ENCODE measurements around the gene FAM171A2.

The FAM171A2 gene

DNA sequence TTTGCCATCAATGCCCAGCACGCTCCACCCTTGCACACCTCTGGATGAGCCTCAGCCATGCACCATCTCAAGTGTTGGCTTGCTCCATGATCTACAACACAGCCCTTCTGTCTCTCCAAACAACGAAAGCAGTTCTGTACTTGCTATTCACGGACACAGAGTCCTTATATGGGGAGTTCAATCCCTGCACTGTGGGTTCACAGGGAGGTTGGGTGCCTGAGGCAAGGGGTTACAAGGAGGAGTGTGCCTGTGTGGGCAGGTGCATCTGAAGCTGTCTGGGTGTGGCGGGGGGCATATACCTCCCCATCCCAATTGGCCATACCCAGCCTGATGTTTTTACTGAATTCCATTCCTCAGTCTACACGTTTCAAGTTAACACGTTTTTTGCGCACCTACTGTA, 49.6 kb downstream of the FAM171A2 start:
- Mint-ChIP-seq H3K27me3 (peaks cover 21% of the 10 kb centered on the region), H3K9me3 (no peaks in the 10 kb centered on the region), H3K27ac (peak overlapping the region; percentile 8), H3K4me1 (peaks cover 15% of the 10 kb centered on the region), H3K4me3 (peak overlapping the region; percentile 73), H3K36me3 (no peaks in the 10 kb centered on the region)

DNA sequence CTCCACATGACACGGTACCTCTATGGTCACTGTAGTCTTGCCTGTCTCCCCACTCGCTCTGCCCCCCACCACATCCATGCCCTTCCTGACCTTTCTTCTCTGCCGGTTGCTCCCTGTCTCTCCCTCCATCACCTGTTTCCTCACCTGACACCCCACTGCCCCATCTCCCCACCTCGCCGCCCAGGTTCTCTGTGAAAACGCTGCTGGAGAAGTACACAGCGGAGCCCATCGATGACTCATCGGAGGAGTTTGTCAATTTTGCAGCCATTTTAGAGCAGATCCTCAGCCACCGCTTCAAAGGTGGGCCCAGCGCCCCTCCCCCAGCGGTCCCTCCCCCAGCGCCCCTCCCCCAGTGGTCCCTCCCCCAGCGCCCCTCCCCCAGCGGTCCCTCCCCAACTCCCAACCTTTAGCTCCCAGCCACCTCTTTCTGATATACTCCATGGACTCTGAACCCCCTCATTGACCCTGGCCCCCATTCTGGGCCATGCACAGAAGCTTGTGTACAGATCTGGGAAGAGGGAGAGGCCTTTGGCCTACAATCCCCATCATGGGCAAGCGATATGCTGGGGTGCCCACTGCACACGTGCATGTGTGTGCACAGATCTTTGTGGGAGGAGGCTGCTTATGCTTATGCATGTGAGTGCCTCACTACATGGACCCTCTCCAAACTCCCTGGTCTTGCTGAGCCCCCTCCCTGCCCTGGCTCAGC, 51.1 kb downstream of the FAM171A2 start:
- Mint-ChIP-seq H3K9me3 (no peaks in the 10 kb centered on the region), H3K27ac (no peak overlapping the region), H3K4me1 (peaks cover 15% of the 10 kb centered on the region), H3K4me3 (no peak overlapping the region), H3K27me3 (peaks cover 20% of the 10 kb centered on the region), H3K36me3 (no peaks in the 10 kb centered on the region)

DNA sequence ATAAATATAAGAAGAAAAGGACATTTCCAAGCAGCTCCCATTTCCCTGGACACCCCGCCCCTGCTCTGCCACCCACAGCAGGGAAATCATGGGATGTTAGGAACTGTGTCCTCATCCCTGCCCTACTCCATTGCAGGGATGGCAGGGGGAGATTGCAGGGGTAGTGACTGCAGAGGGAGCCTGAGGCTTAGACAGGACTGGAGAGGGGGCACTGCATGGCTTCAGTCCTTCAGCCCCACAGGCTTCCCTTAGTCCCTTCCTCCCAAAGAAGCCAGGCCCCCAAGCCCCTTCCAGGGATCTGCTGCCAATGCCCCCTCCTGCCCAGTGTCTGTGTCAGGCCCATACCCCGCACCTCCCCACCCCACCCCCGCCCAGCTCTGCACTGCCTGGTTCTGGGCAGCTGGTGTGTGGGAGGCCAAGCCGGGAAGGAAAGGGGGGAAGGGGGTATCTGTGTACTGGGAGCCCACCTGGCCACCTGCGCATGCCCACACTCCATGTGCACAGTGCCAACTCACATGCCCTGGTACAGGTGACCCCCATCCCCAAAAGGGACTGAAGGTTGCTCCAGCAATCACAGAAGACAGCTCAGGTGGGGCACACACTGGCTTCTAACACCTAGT, 52.0 kb downstream of the FAM171A2 start:
- Mint-ChIP-seq H3K4me1 (peaks cover 23% of the 10 kb centered on the region), H3K27me3 (peaks cover 22% of the 10 kb centered on the region), H3K27ac (no peak overlapping the region), H3K36me3 (no peaks in the 10 kb centered on the region), H3K4me3 (no peak overlapping the region), H3K9me3 (no peaks in the 10 kb centered on the region)

DNA sequence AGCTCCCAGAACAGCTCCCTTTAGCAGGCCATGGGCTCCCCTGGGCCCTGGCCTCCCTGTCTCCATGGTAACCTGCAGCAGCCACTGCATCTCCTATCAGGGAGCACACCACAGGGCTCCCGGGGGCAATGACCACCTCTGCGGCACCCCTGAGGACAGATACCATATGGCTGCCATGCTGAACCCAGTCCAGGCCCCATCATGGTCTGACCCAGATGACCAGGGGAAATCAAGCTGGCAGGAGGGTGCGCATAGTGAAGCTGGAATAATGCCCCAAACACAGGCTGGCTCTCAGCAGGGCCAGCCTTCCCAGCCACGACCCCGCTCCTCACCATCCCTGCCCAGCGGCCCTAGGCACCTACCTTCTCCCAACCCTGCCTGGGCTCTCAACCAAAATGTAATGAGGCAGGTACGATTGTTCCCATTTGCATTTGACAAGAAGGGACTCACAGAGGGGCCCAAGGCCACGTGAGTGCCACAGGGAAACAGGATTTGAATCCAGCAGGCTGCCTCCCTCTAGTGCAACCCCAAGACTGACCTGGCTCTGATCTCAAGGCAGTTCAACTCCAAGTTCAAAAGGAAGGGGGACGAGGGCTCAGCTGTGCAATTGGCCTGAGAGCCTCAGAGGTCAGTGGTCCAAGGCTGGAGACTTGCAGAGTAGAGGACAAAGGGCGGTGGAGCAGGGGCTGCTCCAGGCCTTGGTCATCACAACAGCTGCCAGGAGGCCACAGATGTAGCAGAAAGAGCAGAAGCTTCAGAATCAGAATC, 52.9 kb downstream of the FAM171A2 start:
- Mint-ChIP-seq H3K27me3 (peaks cover 17% of the 10 kb centered on the region), H3K9me3 (no peaks in the 10 kb centered on the region), H3K4me3 (no peak overlapping the region), H3K27ac (no peak overlapping the region), H3K4me1 (peaks cover 17% of the 10 kb centered on the region), H3K36me3 (no peaks in the 10 kb centered on the region)

DNA sequence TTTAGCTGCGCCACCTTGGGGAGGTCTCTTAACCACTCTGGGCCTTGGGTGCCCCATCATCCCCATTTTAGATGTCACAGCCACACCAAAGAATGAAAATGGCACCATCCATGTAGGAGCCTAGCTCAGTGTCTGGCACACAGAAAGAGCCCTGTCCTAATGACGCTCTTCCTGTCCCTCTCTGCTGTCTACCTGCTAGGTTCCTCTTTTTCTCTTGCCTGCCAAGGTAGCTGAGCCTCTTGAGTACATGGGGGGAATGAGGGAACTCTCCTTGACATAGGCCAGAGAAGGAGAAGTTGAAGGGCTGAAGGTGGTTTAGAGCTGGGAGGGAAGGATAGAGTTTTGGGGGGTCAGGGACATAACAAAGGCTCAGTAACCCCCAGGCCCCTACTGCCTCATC, 53.5 kb downstream of the FAM171A2 start:
- peak overlapping the region; percentile 66 for H3K4me3 Mint-ChIP-seq
- H3K9me3 Mint-ChIP-seq = no peaks in the 10 kb centered on the region
- peaks cover 13% of the 10 kb centered on the region for H3K27me3 Mint-ChIP-seq
- H3K27ac Mint-ChIP-seq = no peak overlapping the region
- H3K4me1 Mint-ChIP-seq = peaks cover 13% of the 10 kb centered on the region
- no peaks in the 10 kb centered on the region for H3K36me3 Mint-ChIP-seq

DNA sequence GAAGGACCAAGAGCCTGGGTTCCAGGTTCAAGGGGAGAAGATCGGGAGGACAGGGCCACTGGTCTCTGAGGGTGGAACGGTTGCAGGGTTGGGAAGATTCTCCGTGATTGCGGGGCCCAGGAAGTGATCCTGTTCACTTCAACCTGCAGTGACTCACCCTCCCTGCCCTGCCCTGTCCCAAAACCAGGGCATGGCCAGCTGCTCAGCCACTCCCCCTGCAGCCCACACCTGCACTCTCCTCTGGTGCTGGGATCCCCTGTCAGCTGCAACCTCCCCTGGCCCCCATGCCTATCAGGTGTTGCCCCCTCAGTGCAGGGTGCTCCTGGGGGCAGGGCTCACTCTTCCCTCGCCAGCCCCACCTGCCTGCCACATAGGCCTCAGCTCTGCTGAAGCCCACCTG, 54.2 kb downstream of the FAM171A2 start:
- H3K9me3 Mint-ChIP-seq = no peaks in the 10 kb centered on the region
- peaks cover 13% of the 10 kb centered on the region for H3K27me3 Mint-ChIP-seq
- H3K27ac Mint-ChIP-seq = peak overlapping the region; percentile 35
- peak overlapping the region; percentile 66 for H3K4me3 Mint-ChIP-seq
- H3K36me3 Mint-ChIP-seq = no peaks in the 10 kb centered on the region
- H3K4me1 Mint-ChIP-seq = peaks cover 13% of the 10 kb centered on the region

DNA sequence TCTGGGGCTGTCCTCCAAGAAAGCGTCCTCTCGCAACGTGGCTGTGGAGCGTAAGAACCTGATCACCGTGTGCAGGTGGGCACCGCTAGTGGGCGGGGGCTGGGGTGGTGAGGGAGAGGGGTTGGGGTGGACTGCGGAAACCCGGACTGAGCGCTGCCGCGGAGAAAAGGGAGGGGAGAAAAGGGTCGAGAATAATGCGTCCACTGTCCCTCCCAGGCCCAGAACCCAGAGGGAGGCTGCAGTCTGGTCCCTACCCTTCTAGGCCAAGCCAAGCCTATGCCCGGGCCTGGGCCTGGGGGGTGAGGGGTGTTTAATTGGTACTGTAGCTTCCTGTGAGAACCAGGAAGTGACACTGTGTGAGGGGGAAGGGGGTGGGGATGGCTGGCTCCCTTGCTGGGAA, 54.8 kb downstream of the FAM171A2 start:
- Mint-ChIP-seq H3K36me3 (no peaks in the 10 kb centered on the region), H3K9me3 (no peaks in the 10 kb centered on the region), H3K27me3 (peaks cover 8% of the 10 kb centered on the region), H3K27ac (peak overlapping the region; percentile 35), H3K4me1 (peaks cover 13% of the 10 kb centered on the region), H3K4me3 (peak overlapping the region; percentile 30)

DNA sequence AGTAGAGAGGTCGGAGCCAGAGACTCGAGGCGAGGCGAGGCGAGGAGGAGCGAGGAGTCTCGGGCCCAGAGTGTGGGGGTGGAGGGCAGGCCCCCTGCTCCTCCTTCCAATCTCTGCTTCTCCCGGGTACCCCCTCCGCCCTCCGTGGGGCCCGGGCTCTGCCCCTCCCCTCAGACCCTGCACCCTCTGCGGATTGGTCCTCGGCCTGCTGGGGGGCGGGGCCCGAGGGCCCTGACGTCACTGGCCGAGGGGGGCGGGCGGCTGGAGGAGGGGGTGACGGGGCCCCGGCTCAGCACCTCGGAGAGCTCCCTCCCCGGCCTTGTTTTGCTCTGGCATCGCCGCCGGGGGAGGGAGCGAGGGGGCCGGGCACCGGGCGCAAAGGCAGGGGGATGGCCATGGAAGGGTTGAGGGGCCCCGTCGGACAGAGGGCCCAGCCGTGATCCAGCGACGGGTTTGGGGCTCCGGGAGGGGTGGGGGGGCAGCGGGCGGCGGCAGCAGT, 55.3 kb downstream of the FAM171A2 start, which contains the start of gene RUNDC3A:
Gene RUNDC3A (plus strand): TSS at position 282 of the 499 bp plus-strand sequence. CDS start 232 bp downstream, outside the sequence.
- Mint-ChIP-seq H3K27ac (peak within 1 kb of the TSS; percentile 35), H3K27me3 (peaks cover 6% of the 10 kb centered on the region), H3K9me3 (no peaks in the 10 kb centered on the region), H3K36me3 (no peaks in the 10 kb centered on the region), H3K4me1 (peaks cover 13% of the 10 kb centered on the region), H3K4me3 (peak within 1 kb of the TSS; percentile 54)

DNA sequence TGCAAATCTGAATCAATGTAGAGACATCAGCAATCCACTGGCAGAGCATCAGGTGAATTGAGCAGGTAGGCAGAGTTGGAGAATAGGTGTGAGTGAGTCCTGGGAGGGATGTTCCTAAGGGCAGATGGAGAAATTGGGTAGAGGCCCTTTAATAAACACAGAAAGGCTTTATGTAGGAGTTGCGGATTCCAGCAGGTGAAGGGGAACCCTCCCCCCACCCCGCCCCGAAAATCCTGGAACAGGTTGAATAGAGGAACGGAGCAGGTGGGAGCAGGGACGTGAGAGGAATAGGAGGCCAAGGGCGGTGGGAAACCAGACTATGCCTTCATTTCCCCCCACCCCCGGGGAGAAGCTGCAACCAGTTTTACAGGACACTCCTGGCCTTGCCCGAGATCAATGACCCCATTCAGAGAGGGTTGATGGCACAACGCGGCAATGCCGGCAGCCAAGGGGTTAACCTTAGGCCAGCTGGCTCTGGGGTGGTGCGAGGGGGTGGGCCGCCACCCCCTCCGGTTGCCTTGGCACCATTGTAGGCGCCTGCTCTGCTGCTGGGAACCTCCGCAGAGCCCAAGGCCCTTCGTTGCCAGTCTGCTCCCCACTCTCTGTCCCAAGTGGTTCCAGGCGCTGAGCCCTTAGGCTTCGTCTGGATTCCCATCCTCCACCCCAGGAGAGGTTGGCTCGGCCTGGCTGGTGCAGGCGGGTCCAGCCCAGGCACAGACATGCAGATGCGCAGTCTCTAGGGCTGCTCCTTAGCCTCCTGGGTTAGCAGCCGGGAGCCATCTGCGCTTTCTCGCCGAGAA, 56.1 kb downstream of the FAM171A2 start:
- H3K27me3 Mint-ChIP-seq = peaks cover 10% of the 10 kb centered on the region
- no peaks in the 10 kb centered on the region for H3K9me3 Mint-ChIP-seq
- no peak overlapping the region for H3K27ac Mint-ChIP-seq
- H3K4me3 Mint-ChIP-seq = peak overlapping the region; percentile 54
- peaks cover 13% of the 10 kb centered on the region for H3K4me1 Mint-ChIP-seq
- H3K36me3 Mint-ChIP-seq = peaks cover 2% of the 10 kb centered on the region

DNA sequence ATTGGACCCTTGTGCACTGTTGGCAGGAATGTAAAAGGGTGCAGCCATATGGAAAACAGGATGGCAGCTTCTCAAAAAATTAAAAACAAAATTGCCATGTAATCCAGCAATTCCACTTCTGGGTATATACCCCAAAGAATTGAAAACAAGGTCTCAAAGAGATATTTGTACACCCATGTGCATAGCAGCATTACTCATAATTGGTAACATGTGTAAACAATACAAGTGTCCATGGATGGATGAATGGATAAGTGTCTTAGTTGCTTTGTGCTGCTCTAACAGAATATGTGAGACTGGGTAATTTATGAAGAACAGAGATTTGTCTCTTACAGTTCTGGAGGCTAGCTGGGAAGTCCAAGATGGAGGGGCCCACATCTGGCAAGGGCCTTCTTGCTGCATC, 59.0 kb downstream of the FAM171A2 start:
- Mint-ChIP-seq H3K27me3 (peaks cover 8% of the 10 kb centered on the region), H3K4me1 (peaks cover 9% of the 10 kb centered on the region), H3K36me3 (peaks cover 2% of the 10 kb centered on the region), H3K4me3 (no peak overlapping the region), H3K9me3 (no peaks in the 10 kb centered on the region), H3K27ac (no peak overlapping the region)

Data from activated naive CD4-positive, alpha-beta T cell treated with anti-CD3 and anti-CD28 coated beads, Interleukin-2, amount 50 U/mL, for 24 hours (primary cell).